Panc1 (cell line): ENCODE data around the gene HP. TPM values are rescaled to one million over a fixed set of nuclear protein-coding genes. Genes with fewer than 3 reads are reported as not detected.

Experiments used
- ATAC-seq: fragments of 200-7000 bp; cut with Tn5 transposase; 2 replicates; pipeline ENCODE4 v1.9.1; 2020; ENCODE audit warnings: mild to moderate bottlenecking, moderate library complexity
- BruUV-seq: library from RNA; stranded (reverse); fragments of 400-500 nt; replicated peaks from 2 replicates; lab custom pipeline; 2021; lab: Mats Ljungman, UMichigan
- CTCF ChIA-PET: fragments of 300-600 bp; sonication (Branson Sonifier 250); formaldehyde crosslinking; loops from one replicate; lab custom pipeline; 2022; ENCODE audit warnings: antibody characterized with exemption; lab: Charles Lee
- POLR2A ChIA-PET: fragments of 300-600 bp; sonication (Branson Sonifier 250); formaldehyde crosslinking; loops from one replicate; lab custom pipeline; 2022; ENCODE audit warnings: antibody characterized with exemption; lab: Charles Lee
- DNase-seq: peaks from one replicate; pipeline ENCODE4 v3.0.0-alpha.2; 2010; ENCODE audit warnings: low read depth, low spot score
- H3K27ac ChIP-seq: 2 replicates; pipeline ENCODE4 v1.5.1; 2011; ENCODE audit warnings: mild to moderate bottlenecking, low read length, inconsistent platforms
- H3K27me3 ChIP-seq: fragments of 200-500 bp; sonication (Bioruptor generic); 2 replicates; pipeline ENCODE4 v1.6.0; 2014; ENCODE audit warnings: low read length, inconsistent platforms; ENCODE audit not compliant: control insufficient read depth, insufficient read depth
- H3K36me3 ChIP-seq: fragments of 200-500 bp; sonication (Bioruptor generic); 2 replicates; pipeline ENCODE4 v1.5.1; 2014; ENCODE audit warnings: inconsistent platforms, mild to moderate bottlenecking, low read length, moderate library complexity; ENCODE audit not compliant: control insufficient read depth, insufficient read depth
- H3K4me1 ChIP-seq: 2 replicates; pipeline ENCODE4 v1.5.1; 2011; ENCODE audit warnings: inconsistent platforms, mild to moderate bottlenecking, low read length, moderate library complexity; ENCODE audit not compliant: control insufficient read depth, insufficient read depth
- H3K4me3 ChIP-seq, 2 experiments: 2 replicates each; pipeline ENCODE4 v1.5.1; 2011 to 2012; ENCODE audit warnings: low read depth in 2 of 2, low read length in 2 of 2, mild to moderate bottlenecking in 2 of 2, inconsistent platforms in 1 of 2, moderate library complexity in 1 of 2
- H3K9me3 ChIP-seq: fragments of 200-500 bp; sonication (Bioruptor generic); 2 replicates; pipeline ENCODE4 v1.5.1; 2014; ENCODE audit warnings: low read depth, mild to moderate bottlenecking, inconsistent platforms, low read length, moderate library complexity; ENCODE audit not compliant: control insufficient read depth, insufficient read depth
- POLR2AphosphoS5 ChIP-seq: IDR thresholded peaks from 2 replicates; pipeline ENCODE4 v1.6.1; 2012; ENCODE audit warnings: mild to moderate bottlenecking, low read depth, low read length, moderate library complexity
- SIN3A ChIP-seq: IDR thresholded peaks from 2 replicates; pipeline ENCODE4 v1.6.1; 2012; ENCODE audit warnings: low read depth, mild to moderate bottlenecking, low read length, moderate library complexity, borderline replicate concordance; ENCODE audit not compliant: insufficient read depth
- TCF7L2 ChIP-seq: IDR thresholded peaks from 2 replicates; pipeline ENCODE4 v1.6.1; 2011; ENCODE audit warnings: mild to moderate bottlenecking, low read depth, low read length, inconsistent platforms
- in situ Hi-C: cut with HindIII; loops from 2 replicates; pipeline ENCODE4 v1.10.0; 2016; ENCODE audit warnings: low sequenced_read_pairs, low pct_unique_long_range_greater_than_20kb
- intact Hi-C: fragments of 100-400 bp; cut with micrococcal nuclease; formaldehyde crosslinking; loops from one replicate; pipeline ENCODE4 v1.10.0; 2022; ENCODE audit not compliant: unreplicated experiment
- total RNA-seq: library from RNA; stranded (reverse); gene quantifications from one replicate; pipeline ENCODE4 v1.2.1, GENCODE V29; 2021; ENCODE audit not compliant: unreplicated experiment
- TF ChIP-seq, protein P1 (sequence below): fragments of 450-650 bp; IDR thresholded peaks from 2 replicates; pipeline ENCODE4 v1.5.1; 2017; ENCODE audit warnings: mild to moderate bottlenecking
- TF ChIP-seq, protein P2 (sequence below), 2 experiments: IDR thresholded peaks; 2 replicates each; pipeline ENCODE4 v1.6.1; 2011 to 2012; ENCODE audit warnings: low read depth in 2 of 2, control low read depth in 1 of 2, low read length in 1 of 2, mild to moderate bottlenecking in 1 of 2, moderate library complexity in 1 of 2; ENCODE audit not compliant: insufficient read depth in 1 of 2

The HP gene
- total RNA-seq, 1 experiment from 2014 or later: 7.0 TPM

GRCh38 chr16:72104905-72105304 lies 50.6 kb downstream of the HP start:
- in situ Hi-C loops: no loop called here
- no TSS peak for BruUV-seq

GRCh38 chr16:72105978-72106377 lies 51.7 kb downstream of the HP start:
- CTCF ChIA-PET: interaction anchor here (0.6 kb wide), 1 partner anchor 24 kb away, joined by 10 read pairs; no protein-coding TSS in a partner anchor
- ATAC-seq: no peak
- H3K4me1 ChIP-seq: no peaks in the 10 kb centered on the region
- H3K27me3 ChIP-seq: no peaks in the 10 kb centered on the region
- peaks cover 7% of the 10 kb centered on the region for H3K36me3 ChIP-seq
- BruUV-seq: no TSS peak
- no peak for DNase-seq
- POLR2A ChIA-PET: no interaction called here
- intact Hi-C loops: no loop called here
- in situ Hi-C loops: no loop called here
- H3K27ac ChIP-seq: no peak overlapping the region
- TF ChIP-seq, protein P1, sequence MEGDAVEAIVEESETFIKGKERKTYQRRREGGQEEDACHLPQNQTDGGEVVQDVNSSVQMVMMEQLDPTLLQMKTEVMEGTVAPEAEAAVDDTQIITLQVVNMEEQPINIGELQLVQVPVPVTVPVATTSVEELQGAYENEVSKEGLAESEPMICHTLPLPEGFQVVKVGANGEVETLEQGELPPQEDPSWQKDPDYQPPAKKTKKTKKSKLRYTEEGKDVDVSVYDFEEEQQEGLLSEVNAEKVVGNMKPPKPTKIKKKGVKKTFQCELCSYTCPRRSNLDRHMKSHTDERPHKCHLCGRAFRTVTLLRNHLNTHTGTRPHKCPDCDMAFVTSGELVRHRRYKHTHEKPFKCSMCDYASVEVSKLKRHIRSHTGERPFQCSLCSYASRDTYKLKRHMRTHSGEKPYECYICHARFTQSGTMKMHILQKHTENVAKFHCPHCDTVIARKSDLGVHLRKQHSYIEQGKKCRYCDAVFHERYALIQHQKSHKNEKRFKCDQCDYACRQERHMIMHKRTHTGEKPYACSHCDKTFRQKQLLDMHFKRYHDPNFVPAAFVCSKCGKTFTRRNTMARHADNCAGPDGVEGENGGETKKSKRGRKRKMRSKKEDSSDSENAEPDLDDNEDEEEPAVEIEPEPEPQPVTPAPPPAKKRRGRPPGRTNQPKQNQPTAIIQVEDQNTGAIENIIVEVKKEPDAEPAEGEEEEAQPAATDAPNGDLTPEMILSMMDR: no peak
- TF ChIP-seq SIN3A (no peak), TCF7L2 (no peak), POLR2AphosphoS5 (no peak)
- TF ChIP-seq, protein P2, sequence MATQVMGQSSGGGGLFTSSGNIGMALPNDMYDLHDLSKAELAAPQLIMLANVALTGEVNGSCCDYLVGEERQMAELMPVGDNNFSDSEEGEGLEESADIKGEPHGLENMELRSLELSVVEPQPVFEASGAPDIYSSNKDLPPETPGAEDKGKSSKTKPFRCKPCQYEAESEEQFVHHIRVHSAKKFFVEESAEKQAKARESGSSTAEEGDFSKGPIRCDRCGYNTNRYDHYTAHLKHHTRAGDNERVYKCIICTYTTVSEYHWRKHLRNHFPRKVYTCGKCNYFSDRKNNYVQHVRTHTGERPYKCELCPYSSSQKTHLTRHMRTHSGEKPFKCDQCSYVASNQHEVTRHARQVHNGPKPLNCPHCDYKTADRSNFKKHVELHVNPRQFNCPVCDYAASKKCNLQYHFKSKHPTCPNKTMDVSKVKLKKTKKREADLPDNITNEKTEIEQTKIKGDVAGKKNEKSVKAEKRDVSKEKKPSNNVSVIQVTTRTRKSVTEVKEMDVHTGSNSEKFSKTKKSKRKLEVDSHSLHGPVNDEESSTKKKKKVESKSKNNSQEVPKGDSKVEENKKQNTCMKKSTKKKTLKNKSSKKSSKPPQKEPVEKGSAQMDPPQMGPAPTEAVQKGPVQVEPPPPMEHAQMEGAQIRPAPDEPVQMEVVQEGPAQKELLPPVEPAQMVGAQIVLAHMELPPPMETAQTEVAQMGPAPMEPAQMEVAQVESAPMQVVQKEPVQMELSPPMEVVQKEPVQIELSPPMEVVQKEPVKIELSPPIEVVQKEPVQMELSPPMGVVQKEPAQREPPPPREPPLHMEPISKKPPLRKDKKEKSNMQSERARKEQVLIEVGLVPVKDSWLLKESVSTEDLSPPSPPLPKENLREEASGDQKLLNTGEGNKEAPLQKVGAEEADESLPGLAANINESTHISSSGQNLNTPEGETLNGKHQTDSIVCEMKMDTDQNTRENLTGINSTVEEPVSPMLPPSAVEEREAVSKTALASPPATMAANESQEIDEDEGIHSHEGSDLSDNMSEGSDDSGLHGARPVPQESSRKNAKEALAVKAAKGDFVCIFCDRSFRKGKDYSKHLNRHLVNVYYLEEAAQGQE (IDR thresholded peaks at IDR 0.05; ENCODE audit: insufficient read depth in 1 of 2, low read depth in 2 of 2, low read length in 1 of 2): no peak
- no peak overlapping the region for H3K4me3 ChIP-seq
- H3K9me3 ChIP-seq: no peaks in the 10 kb centered on the region

More at GRCh38 chr16:72104905-72105304, 50.6 kb downstream of the HP start:
- DNase-seq (no peak), ATAC-seq (no peak)
- Histone ChIP-seq H3K4me1 (no peaks in the 10 kb centered on the region), H3K36me3 (peaks cover 7% of the 10 kb centered on the region), H3K9me3 (no peaks in the 10 kb centered on the region), H3K27me3 (no peaks in the 10 kb centered on the region), H3K27ac (no peak overlapping the region), H3K4me3 (no peak overlapping the region)
- TF ChIP-seq TCF7L2: no peak
- TF ChIP-seq, protein P2 (IDR thresholded peaks at IDR 0.05; ENCODE audit: insufficient read depth in 1 of 2, low read depth in 2 of 2, low read length in 1 of 2): no peak
- TF ChIP-seq, protein P1: no peak
- TF ChIP-seq POLR2AphosphoS5: no peak
- TF ChIP-seq SIN3A: no peak
- ChIA-PET POLR2A (no interaction called here), CTCF (no interaction called here)
- intact Hi-C loops: loop anchor here (5.0 kb wide), 1 partner anchor 38 kb away; no protein-coding TSS in a partner anchor
